ENCODE results near the gene PIGW.

The PIGW gene

GRCh38 chr17:36550491-36551417 is 16.0 kb downstream of the PIGW start:
- Histone ChIP-seq H3K27ac (replicated peaks) (0 out of 2 replicates have a peak overlapping the region, but pooled peaks have one; percentile 0), H3K27me3 (ENCODE audit: insufficient read depth, poor library complexity, severe bottlenecking) (no peaks in the 10 kb centered on the region), H3K4me3 (replicated peaks; ENCODE audit: insufficient read depth, low read length) (no peak overlapping the region)
- TF ChIP-seq REST (IDR thresholded peaks at IDR 0.05; ENCODE audit: insufficient replicate concordance, low read depth) (no peak), GABPA (IDR thresholded peaks at IDR 0.05; ENCODE audit: low read depth) (no peak), CTCF (IDR thresholded peaks at IDR 0.05; ENCODE audit: insufficient read depth, low read length) (no peak), SPI1 (IDR thresholded peaks at IDR 0.05; ENCODE audit: borderline replicate concordance, low read depth) (peak; percentile 92), POLR2AphosphoS5 (IDR thresholded peaks at IDR 0.05; ENCODE audit: low read depth) (no peak)
- DNase-seq (ENCODE audit: low read depth in 1 of 2, low spot score in 1 of 2): no peak

- no peaks in the 10 kb centered on the region for H3K27me3 ChIP-seq (ENCODE audit: insufficient read depth, poor library complexity, severe bottlenecking)
- H3K4me3 ChIP-seq (replicated peaks; ENCODE audit: insufficient read depth, low read length): no peak overlapping the region
- no peak overlapping the region for H3K27ac ChIP-seq (replicated peaks)
- no peak for DNase-seq (ENCODE audit: low read depth in 1 of 2, low spot score in 1 of 2)
- TF ChIP-seq GABPA (IDR thresholded peaks at IDR 0.05; ENCODE audit: low read depth) (no peak), POLR2AphosphoS5 (IDR thresholded peaks at IDR 0.05; ENCODE audit: low read depth) (no peak), REST (IDR thresholded peaks at IDR 0.05; ENCODE audit: insufficient replicate concordance, low read depth) (no peak), CTCF (IDR thresholded peaks at IDR 0.05; ENCODE audit: insufficient read depth, low read length) (no peak), SPI1 (IDR thresholded peaks at IDR 0.05; ENCODE audit: borderline replicate concordance, low read depth) (no peak)
These were observed 18.7 kb downstream of the PIGW start for GRCh38 chr17:36553459-36553858.

GRCh38 chr17:36566081-36566480 is 31.3 kb downstream of the PIGW start:
- TF ChIP-seq CTCF (IDR thresholded peaks at IDR 0.05; ENCODE audit: insufficient read depth, low read length): no peak
- TF ChIP-seq REST (IDR thresholded peaks at IDR 0.05; ENCODE audit: insufficient replicate concordance, low read depth): no peak
- no peak for TF ChIP-seq SPI1 (IDR thresholded peaks at IDR 0.05; ENCODE audit: borderline replicate concordance, low read depth)
- no peak for TF ChIP-seq POLR2AphosphoS5 (IDR thresholded peaks at IDR 0.05; ENCODE audit: low read depth)
- no peak for TF ChIP-seq GABPA (IDR thresholded peaks at IDR 0.05; ENCODE audit: low read depth)
- no peak for DNase-seq (ENCODE audit: low read depth in 1 of 2, low spot score in 1 of 2)

More at GRCh38 chr17:36566081-36566480, 31.3 kb downstream of the PIGW start:
- Histone ChIP-seq H3K27ac (replicated peaks) (no peak overlapping the region), H3K27me3 (ENCODE audit: insufficient read depth, poor library complexity, severe bottlenecking) (no peaks in the 10 kb centered on the region), H3K4me3 (replicated peaks; ENCODE audit: insufficient read depth, low read length) (no peak overlapping the region)
